Endothelial cell of umbilical vein (primary cell): ENCODE results near the gene TNRC6C. TPM values are rescaled to one million over a fixed set of nuclear protein-coding genes. Genes with fewer than 3 reads are reported as not detected.

Experiments
- BruUV-seq: library from RNA; stranded (reverse); fragments of 400-500 nt; replicated peaks from 2 replicates; lab custom pipeline; 2021; lab: Mats Ljungman, UMichigan
- CTCF ChIA-PET: fragments of 300-600, 350-600 bp; sonication (Branson Sonifier 250); formaldehyde crosslinking; loops from one replicate; lab custom pipeline; 2021; ENCODE audit warnings: antibody characterized with exemption, inconsistent platforms; lab: Charles Lee
- POLR2A ChIA-PET: fragments of 300-600, 350-600 bp; sonication (Branson Sonifier 250); formaldehyde crosslinking; loops from one replicate; lab custom pipeline; 2021; ENCODE audit warnings: antibody characterized with exemption, inconsistent platforms; lab: Charles Lee
- DNase-seq: peaks from one replicate; pipeline ENCODE4 v3.0.0-alpha.2; 2011; ENCODE audit warnings: low read depth, low spot score
- FAIRE-seq: peaks from 2 replicates; lab custom pipeline; 2011; peaks lifted over from hg19 to GRCh38; lab: Jason Lieb, UNC
- H2AFZ ChIP-seq: 2 replicates; pipeline ENCODE4 v1.6.0; 2012; ENCODE audit warnings: low read depth, low read length, control low read depth, inconsistent platforms
- H3K27ac ChIP-seq: 2 replicates; pipeline ENCODE4 v1.5.1; 2011; ENCODE audit warnings: low read depth, mild to moderate bottlenecking, control low read depth, low read length, moderate library complexity; ENCODE audit not compliant: insufficient read depth
- H3K27me3 ChIP-seq, 2 experiments: 2 replicates each; pipeline versions ENCODE4 v1.6.0 to v1.6.1; 2011; ENCODE audit warnings: low read length in 2 of 2, mixed read lengths in 1 of 2; ENCODE audit not compliant: control insufficient read depth in 2 of 2, insufficient read depth in 2 of 2
- H3K36me3 ChIP-seq, 2 experiments: 2 replicates in 1 of 2; 3 replicates in 1 of 2; pipeline ENCODE4 v1.5.1; 2011; ENCODE audit warnings: low read length in 2 of 2, mild to moderate bottlenecking in 1 of 2, moderate library complexity in 1 of 2; ENCODE audit not compliant: control insufficient read depth in 2 of 2, insufficient read depth in 2 of 2; ENCODE audit errors: extremely low read depth in 1 of 2
- H3K4me1 ChIP-seq: 3 replicates; pipeline ENCODE4 v1.5.1; 2011; ENCODE audit warnings: mild to moderate bottlenecking, low read length; ENCODE audit not compliant: control insufficient read depth, insufficient read depth; ENCODE audit errors: extremely low read depth
- H3K4me2 ChIP-seq: 2 replicates; pipeline ENCODE4 v1.6.1; 2011; ENCODE audit warnings: low read length, control low read depth, mixed read lengths; ENCODE audit not compliant: insufficient read depth
- H3K4me3 ChIP-seq, 3 experiments: fragments of 200-600 bp in 1 of 3; sonication (generic), shearing (Covaris generic) in 1 of 3; replicated peaks in 1 of 3; 2 replicates each; pipeline ENCODE4 v1.5.1; 2011 to 2016; ENCODE audit warnings: control low read depth in 3 of 3, low read length in 3 of 3, mild to moderate bottlenecking in 2 of 3, inconsistent platforms in 1 of 3, low read depth in 1 of 3, moderate library complexity in 1 of 3; ENCODE audit not compliant: insufficient read depth in 1 of 3
- H3K79me2 ChIP-seq: 2 replicates; pipeline ENCODE4 v1.6.0; 2012; ENCODE audit warnings: low read length, inconsistent platforms; ENCODE audit not compliant: control insufficient read depth, insufficient read depth
- H3K9ac ChIP-seq: replicated peaks from 2 replicates; pipeline ENCODE3; 2011; ENCODE audit warnings: low read length, control low read depth; ENCODE audit not compliant: insufficient read depth; ENCODE audit errors: extremely low read depth
- H3K9me1 ChIP-seq: replicated peaks from 3 replicates; pipeline ENCODE4 v1.6.0; 2011; ENCODE audit warnings: mild to moderate bottlenecking, low read length; ENCODE audit not compliant: control insufficient read depth, insufficient read depth; ENCODE audit errors: extremely low read depth
- H3K9me3 ChIP-seq: replicated peaks from 2 replicates; pipeline ENCODE4 v1.5.1; 2012; ENCODE audit warnings: low read length, inconsistent platforms; ENCODE audit not compliant: control insufficient read depth, insufficient read depth
- H4K20me1 ChIP-seq: replicated peaks from 2 replicates; pipeline ENCODE3; 2011; ENCODE audit warnings: mild to moderate bottlenecking, low read length; ENCODE audit not compliant: control insufficient read depth, insufficient read depth; ENCODE audit errors: extremely low read depth
- CTCF ChIP-seq, 2 donors: IDR thresholded peaks; 1 replicate in 1 of 2; 2 replicates in 1 of 2; pipeline ENCODE4 v1.5.1; 2011; ENCODE audit warnings: low read length in 2 of 2, mild to moderate bottlenecking in 2 of 2, moderate library complexity in 2 of 2, control low read depth in 1 of 2, inconsistent platforms in 1 of 2, low read depth in 1 of 2; ENCODE audit not compliant: insufficient read depth in 1 of 2; ENCODE audit errors: extremely low read depth in 1 of 2
- EZH2 ChIP-seq: IDR thresholded peaks from 2 replicates; pipeline ENCODE4 v1.6.1; 2012; ENCODE audit warnings: borderline replicate concordance, low read depth, mild to moderate bottlenecking, moderate library complexity, low read length, inconsistent platforms; ENCODE audit not compliant: severe bottlenecking
- FOS ChIP-seq: IDR thresholded peaks from 2 replicates; pipeline ENCODE4 v1.6.1; 2011; ENCODE audit warnings: mild to moderate bottlenecking, low read length, moderate library complexity, borderline replicate concordance; ENCODE audit not compliant: insufficient read depth
- GATA2 ChIP-seq: IDR thresholded peaks from 2 replicates; pipeline ENCODE4 v1.7.0; 2011; ENCODE audit warnings: low read depth, mild to moderate bottlenecking, moderate library complexity, mixed read lengths, low read length; ENCODE audit not compliant: insufficient read length, insufficient read depth
- JUN ChIP-seq: IDR thresholded peaks from 2 replicates; pipeline ENCODE4 v1.6.1; 2011; ENCODE audit warnings: borderline replicate concordance, low read depth; ENCODE audit not compliant: insufficient read length, insufficient read depth
- MAX ChIP-seq: IDR thresholded peaks from 2 replicates; pipeline ENCODE4 v1.6.1; 2011; ENCODE audit not compliant: insufficient read depth, insufficient read length
- MYC ChIP-seq: IDR thresholded peaks from one replicate; pipeline ENCODE4 v1.6.1; 2011; ENCODE audit warnings: mild to moderate bottlenecking, low read depth, low read length
- POLR2A ChIP-seq: IDR thresholded peaks from 2 replicates; pipeline ENCODE4 v1.6.1; 2012; ENCODE audit warnings: low read depth, mild to moderate bottlenecking, control low read depth, low read length
- POLR2AphosphoS5 ChIP-seq: IDR thresholded peaks from 2 replicates; pipeline ENCODE4 v1.6.1; 2012; ENCODE audit warnings: low read depth, mild to moderate bottlenecking, control low read depth, low read length, moderate library complexity; ENCODE audit not compliant: insufficient read depth
- dilution Hi-C: fragments of 300-500 bp; cut with MboI; formaldehyde crosslinking; loops from one replicate; pipeline ENCODE4 v1.15.0; 2019; ENCODE audit warnings: low sequenced_read_pairs; ENCODE audit not compliant: extremely low pct_ligation_motif_present
- intact Hi-C: fragments of 100-400 bp; cut with micrococcal nuclease; formaldehyde crosslinking; loops from one replicate; pipeline ENCODE4 v1.10.0; 2022
- polyA plus RNA-seq, 4 experiments: library from polyadenylated mRNA; depleted of rRNA in 3 of 4; stranded (reverse) in 3 of 4; unstranded in 1 of 4; fragments of >200 nt; gene quantifications; 2 replicates each; pipeline versions ENCODE4 v1.2.1 to v1.2.3, GENCODE V29; 2011 to 2012; ENCODE audit warnings: missing spikeins in 1 of 4
- small RNA-seq: library from RNA; depleted of rRNA; stranded (forward); fragments of <200 nt; gene quantifications from one replicate; pipeline ENCODE3, GENCODE V24; 2012; ENCODE audit warnings: low replicate concordance, low read depth; ENCODE audit not compliant: insufficient read depth, insufficient read length
- total RNA-seq: library from RNA; stranded (reverse); gene quantifications from 2 replicates; pipeline ENCODE4 v1.2.3, GENCODE V29; 2021

TNRC6C gene
- total and polyA plus RNA-seq, 2 donors (not counting 3 experiments of a cell fraction or from before 2014, with no cell fraction given) = 2.1 to 17.5 TPM

- ChIA-PET CTCF (no interaction called here), POLR2A (no interaction called here)
- dilution Hi-C loops = no loop called here
- intact Hi-C loops = no loop called here
- Histone ChIP-seq H3K36me3 (no peaks in the 10 kb centered on the region), H3K27me3 (no peaks in the 10 kb centered on the region), H2AFZ (no peak overlapping the region), H3K9me3 (no peaks in the 10 kb centered on the region), H3K79me2 (no peaks in the 10 kb centered on the region), H3K4me2 (no peak overlapping the region), H3K9me1 (no peaks in the 10 kb centered on the region), H3K27ac (no peak overlapping the region), H3K9ac (no peak overlapping the region), H3K4me3 (no peak overlapping the region), H3K4me1 (peaks cover 6% of the 10 kb centered on the region), H4K20me1 (no peaks in the 10 kb centered on the region)
- no TSS peak for BruUV-seq
- no peak for DNase-seq
- FAIRE-seq = no peak
- no peak for TF ChIP-seq CTCF (IDR thresholded peaks at IDR 0.05; ENCODE audit: extremely low read depth in 1 of 2, insufficient read depth in 1 of 2, low read depth in 1 of 2, low read length in 2 of 2)
- TF ChIP-seq MAX = no peak
- TF ChIP-seq JUN = no peak
- TF ChIP-seq FOS = no peak
- TF ChIP-seq MYC = no peak
- no peak for TF ChIP-seq POLR2AphosphoS5
- no peak for TF ChIP-seq GATA2
- TF ChIP-seq EZH2 = no peak
- TF ChIP-seq POLR2A = no peak
Measured at GRCh38 chr17:78154903-78155811, 196.7 kb downstream of the TNRC6C start.

Small RNA genes within 50 kb of the gene (small RNA-seq; reads per million reads assigned to genes)
- gene RNU1-80P (not detected), gene RNU6-625P (not detected)

Other genes starting within 250 kb of the TNRC6C start
- 58.0 and 72.4 TPM in 2 replicates for gene TMC6, start 170.1 kb downstream of the TNRC6C start, total RNA-seq
- 23.2 and 26.7 TPM in 2 replicates for gene TMC6, start 170.1 kb downstream of the TNRC6C start, polyA plus RNA-seq
- 0.99 and 1.3 TPM in 2 replicates for gene TMC8, start 172.1 kb downstream of the TNRC6C start, total RNA-seq
- 0.07 and 0.16 TPM in 2 replicates for gene TMC8, start 172.1 kb downstream of the TNRC6C start, polyA plus RNA-seq
- not detected in 2 replicates for gene C17orf99, start 187.7 kb downstream of the TNRC6C start, total RNA-seq
- gene C17orf99, start 187.7 kb downstream of the TNRC6C start, polyA plus RNA-seq = not detected in 2 replicates
- gene SYNGR2, start 209.9 kb downstream of the TNRC6C start, total RNA-seq = 58.6 and 65.9 TPM in 2 replicates
- gene SYNGR2, start 209.9 kb downstream of the TNRC6C start, polyA plus RNA-seq = 281 and 431 TPM in 2 replicates
- 110 and 111 TPM in 2 replicates for gene TK1, start 228.3 kb downstream of the TNRC6C start, total RNA-seq
- 159 and 174 TPM in 2 replicates for gene TK1, start 228.3 kb downstream of the TNRC6C start, polyA plus RNA-seq
- 33.5 and 46.3 TPM in 2 replicates for gene AFMID, start 228.7 kb downstream of the TNRC6C start, total RNA-seq
- 39.0 and 42.9 TPM in 2 replicates for gene AFMID, start 228.7 kb downstream of the TNRC6C start, polyA plus RNA-seq